ENCODE measurements around the gene ZNF775. TPM values are rescaled to one million over a fixed set of nuclear protein-coding genes. Genes with fewer than 3 reads are reported as not detected.
A peak's percentile ranks its signal among the peaks of the same experiment; 100 is the strongest.

Gene ZNF775
- polyA plus RNA-seq (ENCODE audit: insufficient read length in 4 of 4), result 1 to 10 TPM; 3.8 to 9.4 (median 4.4) TPM

DNA sequence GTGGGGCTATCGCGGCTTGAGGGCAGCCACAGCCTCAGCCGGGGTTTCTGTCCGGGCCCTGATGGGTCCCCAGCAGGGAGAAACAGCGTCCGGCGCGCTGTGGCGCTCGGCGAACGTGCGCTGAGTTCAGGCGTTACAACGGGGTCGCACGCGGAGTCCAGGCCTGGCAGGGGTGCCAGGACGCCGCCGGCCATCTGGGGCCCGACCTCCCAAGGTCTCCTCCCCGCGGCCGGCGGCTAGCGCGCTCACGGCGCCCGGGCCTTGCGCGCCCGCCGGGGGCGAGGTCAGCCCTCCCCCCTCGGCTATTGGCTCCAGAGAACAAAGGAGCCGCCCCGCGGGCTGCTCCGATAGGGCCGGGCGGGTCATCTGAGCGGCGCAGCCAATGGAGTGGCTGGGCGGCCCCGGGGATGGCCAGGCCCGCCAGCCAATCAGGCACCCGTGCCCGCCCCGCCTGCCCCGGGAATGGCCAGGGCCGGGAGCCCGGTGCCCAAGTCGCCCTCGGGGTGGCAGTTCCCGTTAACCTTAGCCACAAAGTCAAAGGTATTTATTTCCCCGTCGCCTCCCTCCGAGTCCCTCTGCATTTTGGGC lies at the start of gene ZNF775:
Gene ZNF775, plus strand, starts transcription at position 478 of the 588 bp plus-strand sequence. CDS start 9,141 bp downstream, outside the sequence.
- DNase-seq (ENCODE audit: low read depth in 4 of 4, low spot score in 3 of 4), result peak in 3 of 4 donors; percentile 87 to 93 (median 92)

DNA sequence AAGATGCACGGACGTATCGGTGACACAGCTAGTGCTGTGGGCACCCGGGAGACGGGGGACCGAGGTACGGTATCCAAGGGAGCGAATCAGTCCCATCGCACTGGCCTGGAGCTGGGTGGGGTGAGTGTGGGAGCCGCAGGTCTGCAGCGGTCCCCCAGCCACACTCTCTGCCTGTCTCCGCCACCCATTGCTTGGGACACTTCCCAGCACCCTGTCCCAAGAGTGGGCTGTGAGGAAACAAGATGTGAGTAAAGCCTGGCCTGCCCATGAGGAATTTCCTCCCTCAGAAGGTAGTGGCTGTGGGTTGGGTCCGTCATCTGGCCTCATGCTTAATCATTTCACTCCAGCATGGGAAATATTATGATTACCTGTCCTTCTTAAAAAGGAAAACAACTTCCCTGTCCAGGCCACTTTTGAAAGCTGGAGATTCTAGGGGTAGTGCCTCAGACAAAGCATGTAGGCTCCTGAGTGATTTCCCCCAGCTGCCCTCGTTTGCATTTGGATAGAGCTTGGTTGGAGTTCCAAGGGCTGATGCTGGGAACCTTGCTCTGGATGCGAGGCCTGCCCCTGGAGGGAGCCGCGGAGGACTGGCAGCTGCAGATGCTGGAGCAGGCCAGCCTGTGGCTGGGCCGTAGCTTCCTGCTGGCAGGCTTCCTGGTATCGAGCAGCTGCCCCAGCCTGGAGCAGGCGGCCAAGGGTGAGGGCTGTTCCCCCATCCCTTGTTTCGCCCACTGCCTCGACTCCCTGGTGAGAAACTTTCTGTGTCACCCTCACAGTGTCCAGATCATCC lies 49.6 kb upstream of the ZNF775 start:
- no peak for DNase-seq (ENCODE audit: low read depth in 4 of 4, low spot score in 3 of 4)

- no peak for DNase-seq (ENCODE audit: low read depth in 4 of 4, low spot score in 3 of 4)
These were observed 48.8 kb upstream of the ZNF775 start for GRCh38 chr7:150330211-150330885.

GRCh38 chr7:150332852-150333635 lies 46.1 kb upstream of the ZNF775 start:
- DNase-seq (ENCODE audit: low read depth in 4 of 4, low spot score in 3 of 4), result no peak

- DNase-seq (ENCODE audit: low read depth in 4 of 4, low spot score in 3 of 4), result no peak
These were observed 45.5 kb upstream of the ZNF775 start for GRCh38 chr7:150333659-150334058.

DNA sequence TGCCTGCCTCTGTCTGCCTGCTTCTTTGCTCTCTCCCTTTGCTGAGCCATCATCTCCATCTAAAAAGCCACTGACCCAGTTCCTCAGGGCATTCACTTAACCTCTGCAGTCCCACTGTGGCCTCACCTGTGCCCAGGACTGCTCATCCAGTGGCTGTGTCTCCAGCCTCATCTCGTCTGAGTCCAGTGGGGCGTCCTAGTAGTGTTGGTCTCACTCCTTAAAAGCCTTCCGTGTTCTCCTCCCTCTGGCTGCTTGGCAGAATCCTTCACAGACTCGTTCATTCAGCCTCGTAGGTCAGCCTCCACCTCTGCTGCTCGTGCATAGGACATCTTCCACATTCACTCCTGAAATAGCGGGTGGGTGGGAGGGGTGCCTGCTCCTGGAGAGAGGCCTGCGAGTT lies 45.0 kb upstream of the ZNF775 start:
- DNase-seq (ENCODE audit: low read depth in 4 of 4, low spot score in 3 of 4), result no peak

DNA sequence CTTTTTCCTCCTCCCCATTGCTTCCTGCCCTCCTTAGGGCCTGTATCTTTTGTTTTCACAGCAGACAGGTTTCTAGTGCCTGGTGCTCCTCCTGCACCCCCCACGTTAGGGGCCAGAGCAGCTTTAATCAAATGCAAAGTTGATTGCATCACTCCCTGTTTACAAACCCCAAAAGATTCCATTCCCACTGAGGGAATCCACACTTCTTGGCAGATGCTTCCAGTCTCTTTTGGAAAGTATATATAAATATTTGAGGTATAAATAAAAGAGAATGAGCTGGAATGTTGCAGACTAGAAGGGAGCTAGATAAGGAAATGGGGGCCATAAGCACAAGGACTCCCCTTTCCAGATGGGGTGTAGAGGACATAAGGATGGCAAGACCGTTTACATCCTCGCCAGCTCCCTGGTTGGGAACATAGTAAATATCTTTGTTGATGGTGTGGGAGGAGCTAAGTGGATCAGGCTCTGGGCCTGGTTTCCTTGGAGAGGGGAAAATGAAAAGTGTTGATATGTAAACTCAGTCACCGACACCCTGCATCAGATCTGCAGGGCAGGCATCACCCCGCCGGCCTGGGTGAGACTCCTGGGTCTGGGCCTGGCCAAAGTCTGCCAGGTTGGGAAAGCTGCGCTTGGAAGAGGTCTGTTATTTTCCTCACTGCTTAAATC lies 43.9 kb upstream of the ZNF775 start:
- no peak for DNase-seq (ENCODE audit: low read depth in 4 of 4, low spot score in 3 of 4)

- no peak for DNase-seq (ENCODE audit: low read depth in 4 of 4, low spot score in 3 of 4)
These were observed 43.4 kb upstream of the ZNF775 start for GRCh38 chr7:150335774-150336112.

- DNase-seq (ENCODE audit: low read depth in 4 of 4, low spot score in 3 of 4), result no peak
These were observed 42.4 kb upstream of the ZNF775 start for GRCh38 chr7:150336746-150337145.

- DNase-seq (ENCODE audit: low read depth in 4 of 4, low spot score in 3 of 4), result no peak
These were observed 42.0 kb upstream of the ZNF775 start for GRCh38 chr7:150337179-150337578.

GRCh38 chr7:150337659-150338081 lies 41.5 kb upstream of the ZNF775 start:
- no peak for DNase-seq (ENCODE audit: low read depth in 4 of 4, low spot score in 3 of 4)

DNA sequence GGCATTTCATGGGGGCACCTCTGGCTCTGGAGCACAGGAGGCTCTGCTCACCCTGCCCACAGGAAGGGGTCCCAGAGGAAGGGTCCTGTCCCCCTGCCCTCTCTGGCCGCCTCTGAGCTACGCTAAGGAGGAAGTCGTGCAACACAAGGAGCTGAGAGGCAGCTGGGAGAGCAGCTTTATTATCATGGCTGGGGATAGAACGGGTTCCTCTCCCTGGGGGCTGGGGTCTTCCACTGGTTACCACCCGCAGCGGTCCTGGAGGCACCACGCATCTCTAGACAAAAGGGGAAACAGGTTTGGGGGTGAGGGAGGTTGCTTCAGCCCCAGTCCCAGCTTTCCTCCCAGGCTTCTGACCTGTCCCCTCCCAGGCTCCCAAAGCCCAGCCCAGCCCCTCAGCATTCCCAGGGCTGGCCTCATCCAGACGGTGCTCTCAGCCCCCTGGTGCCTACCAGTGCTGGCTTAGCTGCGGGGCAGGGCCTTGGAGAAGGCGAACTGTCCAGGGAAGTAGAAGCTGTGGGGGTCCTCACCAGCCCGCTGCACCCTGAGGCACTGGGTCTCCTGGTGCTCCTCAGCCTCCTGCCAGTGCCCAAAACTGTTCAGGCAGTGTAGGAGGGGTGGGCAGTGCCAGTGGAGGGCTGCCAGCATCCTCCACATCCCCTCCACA lies 40.8 kb upstream of the ZNF775 start:
- DNase-seq (ENCODE audit: low read depth in 4 of 4, low spot score in 3 of 4), result no peak

GRCh38 chr7:150339409-150339809 lies 39.7 kb upstream of the ZNF775 start:
- DNase-seq (ENCODE audit: low read depth in 4 of 4, low spot score in 3 of 4), result no peak

DNA sequence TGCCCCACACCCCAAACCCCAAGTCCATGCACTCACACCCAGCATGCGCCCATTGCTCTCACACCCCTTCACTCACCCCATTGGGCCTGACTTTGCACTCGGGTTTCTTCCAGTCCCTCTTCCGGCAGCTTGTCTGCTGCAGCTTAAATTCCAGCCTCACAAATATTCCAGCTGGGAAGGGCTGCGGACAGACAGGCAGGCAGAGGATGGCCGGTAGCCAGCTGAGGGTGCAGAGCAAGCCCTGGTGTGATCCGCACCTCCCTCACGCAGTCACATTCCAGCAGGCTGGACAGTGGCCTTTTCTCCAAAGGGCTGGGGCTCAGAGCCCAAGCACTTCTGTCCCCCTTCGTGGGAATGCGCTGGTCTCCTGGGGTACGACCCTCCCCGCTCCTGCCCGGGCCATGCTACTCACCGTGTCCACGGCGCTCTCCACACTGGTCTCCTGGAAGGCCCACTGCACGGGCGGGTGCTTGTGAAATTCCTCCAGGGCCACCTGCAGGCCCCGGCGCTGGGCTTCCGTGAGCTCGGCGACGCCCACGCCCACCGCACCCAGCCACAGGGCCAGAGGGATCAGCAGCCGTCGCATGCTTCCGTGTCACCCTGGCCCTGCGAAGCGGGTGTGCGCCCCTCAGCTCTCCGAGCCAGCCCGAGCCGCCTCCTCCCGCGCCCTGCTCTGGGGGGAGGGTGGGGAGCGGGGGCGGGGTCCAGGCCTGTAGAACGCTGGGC lies 38.9 kb upstream of the ZNF775 start:
- no peak for DNase-seq (ENCODE audit: low read depth in 4 of 4, low spot score in 3 of 4)

DNA sequence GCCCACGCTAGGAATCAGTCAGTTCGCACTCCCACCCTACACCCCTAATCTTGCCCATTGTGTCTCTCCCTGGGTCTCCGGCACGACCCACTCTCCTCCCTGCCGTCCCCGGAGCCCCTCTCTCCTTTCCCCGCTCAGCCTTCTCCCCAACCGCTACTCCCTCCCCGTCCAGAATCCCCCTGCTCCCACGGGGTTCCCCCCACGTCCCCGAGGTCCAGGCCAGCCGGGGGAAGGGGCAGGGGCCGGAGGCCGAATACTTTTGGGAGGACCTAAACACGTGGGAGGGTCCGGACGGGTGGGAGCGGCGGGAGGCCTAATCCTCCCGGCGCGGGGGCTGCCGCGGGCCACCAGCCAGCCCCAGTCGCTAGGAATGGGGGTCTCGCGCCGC lies 38.3 kb upstream of the ZNF775 start:
- no peak for DNase-seq (ENCODE audit: low read depth in 4 of 4, low spot score in 3 of 4)

- DNase-seq (ENCODE audit: low read depth in 4 of 4, low spot score in 3 of 4), result no peak
These were observed 37.6 kb upstream of the ZNF775 start, which contains the start of gene RARRES2 for GRCh38 chr7:150341263-150342120. RARRES2 (minus strand) TSS chr7:150341629; CDS start chr7:150340609, 1,020 bp downstream.

DNA sequence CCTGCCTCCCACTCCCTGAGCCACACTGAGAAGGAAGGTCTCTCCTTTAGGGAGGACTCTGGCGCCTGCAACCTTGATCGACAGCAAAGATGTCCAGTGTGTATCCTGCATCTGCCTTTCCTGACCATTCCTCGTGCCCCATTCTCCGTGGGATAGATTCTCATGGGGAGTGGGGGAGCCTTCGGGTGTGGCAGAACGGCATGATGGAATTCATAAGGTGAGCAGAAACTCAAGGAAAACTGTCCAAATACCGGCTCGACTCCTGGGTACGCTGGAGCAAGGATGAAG lies 37.1 kb upstream of the ZNF775 start:
- DNase-seq (ENCODE audit: low read depth in 4 of 4, low spot score in 3 of 4), result no peak

- DNase-seq (ENCODE audit: low read depth in 4 of 4, low spot score in 3 of 4), result no peak
These were observed 35.9 kb upstream of the ZNF775 start for GRCh38 chr7:150343225-150343624.
